GM03348 (cell line): ENCODE results near the gene OR52K1.
A peak's percentile ranks its signal among the peaks of the same experiment; 100 is the strongest.
"Not testable (repeated sequence)": the region's sequence is repeated elsewhere in the genome, so short reads cannot be mapped to it uniquely, and the experiment has no call there.

Experiments
- DNase-seq: peaks from one replicate; pipeline ENCODE4 v3.0.0; 2012; ENCODE audit warnings: low spot score

OR52K1 gene

GRCh38 chr11:4491878-4492606 lies 9.6 kb downstream of the OR52K1 start:
- no peak for DNase-seq

- DNase-seq = no peak
Measured at GRCh38 chr11:4493480-4493818, 11.0 kb downstream of the OR52K1 start.

- DNase-seq = no peak
Measured at GRCh38 chr11:4495487-4495886, 13.0 kb downstream of the OR52K1 start.

- DNase-seq = no peak
Measured at GRCh38 chr11:4495986-4496385, 13.5 kb downstream of the OR52K1 start.

- DNase-seq = no peak
Measured at GRCh38 chr11:4496557-4497248, 14.3 kb downstream of the OR52K1 start.

GRCh38 chr11:4508886-4509285 lies 26.4 kb downstream of the OR52K1 start:
- no peak for DNase-seq

GRCh38 chr11:4511282-4512245 lies 29.1 kb downstream of the OR52K1 start:
- peak; percentile 9 for DNase-seq

- DNase-seq = no peak
Measured at GRCh38 chr11:4514196-4514595, 31.8 kb downstream of the OR52K1 start.

- no peak for DNase-seq
Measured at GRCh38 chr11:4522339-4522738, 39.9 kb downstream of the OR52K1 start.

- DNase-seq = no peak
Measured at GRCh38 chr11:4522752-4523151, 40.3 kb downstream of the OR52K1 start.

GRCh38 chr11:4523666-4524065 lies 41.2 kb downstream of the OR52K1 start:
- no peak for DNase-seq

GRCh38 chr11:4527926-4528325 lies 45.5 kb downstream of the OR52K1 start:
- DNase-seq = no peak

- DNase-seq = not testable (repeated sequence)
Measured at GRCh38 chr11:4531686-4532085, 49.2 kb downstream of the OR52K1 start.

GRCh38 chr11:4539603-4540219 lies 57.3 kb downstream of the OR52K1 start:
- DNase-seq = peak; percentile 72

GRCh38 chr11:4541071-4541470 lies 58.6 kb downstream of the OR52K1 start:
- DNase-seq = no peak
